Trophoblast cell (in vitro differentiated cells and primary cell): Measurements from ENCODE around the gene TMEM255B.

Source experiments
- DNase-seq, 2 donors: peaks; one replicate each; pipeline ENCODE4 v3.0.0-alpha.2; 2016
- H2AFZ ChIP-seq: 2 replicates; pipeline ENCODE4 v1.6.1; 2013; ENCODE audit warnings: low read length, moderate library complexity, mild to moderate bottlenecking; ENCODE audit not compliant: insufficient read depth, poor library complexity
- H2AK5ac ChIP-seq: 2 replicates; pipeline ENCODE4 v1.6.1; 2013; ENCODE audit warnings: mild to moderate bottlenecking, low read length
- H2BK120ac ChIP-seq: 2 replicates; pipeline ENCODE4 v1.6.1; 2013; ENCODE audit warnings: low read length, mild to moderate bottlenecking, moderate library complexity; ENCODE audit not compliant: insufficient read depth, poor library complexity
- H2BK12ac ChIP-seq: 2 replicates; pipeline ENCODE4 v1.6.1; 2013; ENCODE audit warnings: mild to moderate bottlenecking, low read length, moderate library complexity
- H2BK5ac ChIP-seq: 2 replicates; pipeline ENCODE4 v1.6.1; 2013; ENCODE audit warnings: low read length, low read depth, moderate library complexity, mild to moderate bottlenecking; ENCODE audit not compliant: poor library complexity
- H3K14ac ChIP-seq: 2 replicates; pipeline ENCODE4 v1.6.1; 2013; ENCODE audit warnings: mild to moderate bottlenecking, low read length
- H3K18ac ChIP-seq: 2 replicates; pipeline ENCODE4 v1.6.1; 2013; ENCODE audit warnings: mild to moderate bottlenecking, low read length
- H3K23ac ChIP-seq: 2 replicates; pipeline ENCODE4 v1.6.1; 2013; ENCODE audit warnings: low read length
- H3K27ac ChIP-seq: 2 replicates; pipeline ENCODE4 v1.5.1; 2013; ENCODE audit warnings: low read depth, mild to moderate bottlenecking, inconsistent platforms, low read length, moderate library complexity
- H3K27me3 ChIP-seq: 2 replicates; pipeline ENCODE4 v1.6.1; 2013; ENCODE audit warnings: inconsistent platforms, mild to moderate bottlenecking, low read length, moderate library complexity; ENCODE audit not compliant: insufficient read depth
- H3K36me3 ChIP-seq, 2 experiments: 1 replicate in 1 of 2; 2 replicates in 1 of 2; pipeline ENCODE4 v1.6.1; 2013; ENCODE audit warnings: low read length in 2 of 2, mild to moderate bottlenecking in 2 of 2, moderate library complexity in 1 of 2; ENCODE audit not compliant: insufficient read depth in 2 of 2, control insufficient read depth in 1 of 2
- H3K4ac ChIP-seq: 2 replicates; pipeline ENCODE4 v1.6.1; 2013; ENCODE audit warnings: low read depth, mild to moderate bottlenecking, low read length, moderate library complexity
- H3K4me1 ChIP-seq, 2 experiments: 1 replicate in 1 of 2; 2 replicates in 1 of 2; pipeline ENCODE4 v1.6.1; 2013; ENCODE audit warnings: low read length in 2 of 2, mild to moderate bottlenecking in 2 of 2, moderate library complexity in 1 of 2; ENCODE audit not compliant: insufficient read depth in 2 of 2, control insufficient read depth in 1 of 2
- H3K4me2 ChIP-seq: 2 replicates; pipeline ENCODE4 v1.6.1; 2013; ENCODE audit warnings: inconsistent platforms, mild to moderate bottlenecking, low read length, moderate library complexity
- H3K4me3 ChIP-seq: 2 replicates; pipeline ENCODE4 v1.5.1; 2013; ENCODE audit warnings: mild to moderate bottlenecking, low read depth, low read length, inconsistent platforms
- H3K79me1 ChIP-seq: one replicate; pipeline ENCODE4 v1.6.1; 2013; ENCODE audit warnings: low read length
- H3K79me2 ChIP-seq: 2 replicates; pipeline ENCODE4 v1.6.1; 2013; ENCODE audit warnings: low read length, mild to moderate bottlenecking; ENCODE audit not compliant: control insufficient read depth, insufficient read depth, poor library complexity
- H3K9ac ChIP-seq: 2 replicates; pipeline ENCODE4 v1.6.1; 2013; ENCODE audit warnings: mild to moderate bottlenecking, low read length
- H3K9me3 ChIP-seq: 2 replicates; pipeline ENCODE4 v1.6.1; 2013; ENCODE audit warnings: low read depth, mild to moderate bottlenecking, control low read depth, inconsistent platforms, low read length; ENCODE audit not compliant: insufficient read depth
- H4K12ac ChIP-seq: 2 replicates; pipeline ENCODE4 v1.6.1; 2013; ENCODE audit warnings: low read depth, mild to moderate bottlenecking, low read length, moderate library complexity
- H4K8ac ChIP-seq: 2 replicates; pipeline ENCODE4 v1.6.1; 2013; ENCODE audit warnings: low read depth, mild to moderate bottlenecking, low read length, moderate library complexity
- H4K91ac ChIP-seq: one replicate; pipeline ENCODE4 v1.6.1; 2013; ENCODE audit warnings: low read depth, mild to moderate bottlenecking, low read length, moderate library complexity
- WGBS: extraction: QIAGEN DNeasy Blood & Tissue Kit; methylation state at CpG from one replicate; pipeline ENCODE4 v1.1.7; 2013; ENCODE audit warnings: missing lambda C conversion rate; ENCODE audit not compliant: insufficient read length, insufficient coverage; ENCODE audit errors: extremely low coverage; 5-methylcytosine and 5-hydroxymethylcytosine counted together

Gene TMEM255B

DNA sequence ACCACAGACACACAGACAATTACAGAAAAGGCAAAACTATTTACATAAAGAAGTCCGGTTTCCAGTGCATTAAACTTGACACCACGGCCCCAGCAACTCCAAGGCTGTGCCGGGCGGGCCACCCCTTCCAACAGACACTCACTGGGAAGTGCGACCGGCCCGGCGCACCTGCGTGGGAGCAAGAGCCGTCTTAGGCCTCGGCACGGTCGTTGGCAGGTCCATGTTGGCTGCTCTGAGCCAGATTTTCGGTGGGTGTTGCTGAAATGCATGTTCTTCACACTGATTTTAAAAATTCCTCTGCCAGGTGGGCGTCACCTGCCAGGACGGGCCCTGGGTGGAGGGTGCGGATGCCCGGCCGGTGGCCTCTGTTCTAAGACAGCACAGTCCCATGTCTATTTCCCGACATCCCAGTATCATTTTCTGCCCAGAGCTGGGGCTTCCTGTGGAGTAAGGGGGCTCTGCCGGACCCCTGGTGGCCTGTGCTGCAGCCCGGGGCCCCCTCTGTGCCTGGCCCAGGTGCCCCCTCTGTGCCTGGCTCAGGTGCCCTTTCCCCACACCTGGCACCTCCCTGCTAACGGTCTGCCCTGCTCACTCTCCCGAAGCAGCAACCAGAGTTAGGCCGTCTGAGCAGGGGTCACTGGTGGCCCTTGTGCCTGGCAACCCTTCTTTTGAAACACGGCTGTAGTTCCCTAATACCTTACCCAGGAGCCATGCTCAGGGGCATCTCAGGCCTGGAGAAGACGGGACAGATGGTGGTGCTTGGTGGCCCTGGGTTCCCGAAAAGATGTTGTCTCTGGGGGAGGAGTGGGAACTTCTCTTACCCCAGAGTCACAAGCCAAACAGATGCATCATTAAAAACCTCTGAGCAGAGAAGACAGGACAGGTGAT is 9.2 kb downstream of the TMEM255B start:
- Histone ChIP-seq H2BK12ac (no peak overlapping the region), H3K36me3 (no peaks in the 10 kb centered on the region), H3K14ac (no peak overlapping the region), H2BK5ac (no peak overlapping the region), H2BK120ac (no peak overlapping the region), H3K79me2 (no peaks in the 10 kb centered on the region), H4K8ac (no peak overlapping the region), H3K4me2 (no peak overlapping the region), H3K4me3 (no peak overlapping the region), H3K4ac (no peak overlapping the region), H2AFZ (no peak overlapping the region), H3K18ac (no peak overlapping the region), H4K91ac (no peak overlapping the region), H3K23ac (no peak overlapping the region), H3K9ac (no peak overlapping the region), H4K12ac (no peak overlapping the region), H3K27me3 (no peaks in the 10 kb centered on the region), H3K27ac (no peak overlapping the region), H3K9me3 (no peaks in the 10 kb centered on the region), H2AK5ac (no peak overlapping the region), H3K4me1 (no peaks in the 10 kb centered on the region), H3K79me1 (no peaks in the 10 kb centered on the region)
- no CpG with 5 or more reads among the region's 28 CpGs for WGBS
- no peak for DNase-seq

- Histone ChIP-seq H3K9ac (no peak overlapping the region), H3K23ac (no peak overlapping the region), H3K36me3 (no peaks in the 10 kb centered on the region), H3K4me3 (no peak overlapping the region), H4K12ac (no peak overlapping the region), H2BK120ac (no peak overlapping the region), H3K79me1 (no peaks in the 10 kb centered on the region), H4K8ac (no peak overlapping the region), H2AFZ (no peak overlapping the region), H3K27me3 (no peaks in the 10 kb centered on the region), H3K4me1 (no peaks in the 10 kb centered on the region), H3K4ac (no peak overlapping the region), H3K18ac (no peak overlapping the region), H2BK5ac (no peak overlapping the region), H4K91ac (no peak overlapping the region), H3K27ac (no peak overlapping the region), H3K79me2 (no peaks in the 10 kb centered on the region), H3K9me3 (peaks cover 1% of the 10 kb centered on the region), H2AK5ac (no peak overlapping the region), H3K14ac (no peak overlapping the region), H2BK12ac (no peak overlapping the region), H3K4me2 (no peak overlapping the region)
- DNase-seq: no peak
- WGBS: no CpG with 5 or more reads among the region's 5 CpGs
Measured at GRCh38 chr13:113769106-113769505, 10.1 kb downstream of the TMEM255B start.

DNA sequence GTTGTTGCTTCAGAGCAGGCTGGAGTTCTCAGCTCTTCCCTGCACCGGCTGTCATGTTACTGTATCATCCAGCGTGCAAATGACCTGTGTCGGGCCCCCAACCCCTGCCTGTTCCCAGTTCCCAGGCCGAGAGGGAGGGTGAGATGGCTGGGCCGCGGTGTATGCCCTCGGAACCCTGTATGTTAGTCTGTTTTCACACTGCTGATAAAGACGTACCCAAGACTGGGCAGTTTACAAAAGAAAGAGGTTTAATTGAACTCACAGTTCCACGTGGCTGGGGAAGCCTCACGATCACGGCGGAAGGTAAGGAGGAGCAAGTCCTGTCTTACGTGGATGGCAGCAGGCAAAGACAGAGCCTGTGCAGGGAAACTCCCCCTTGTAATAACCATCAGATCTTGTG is 10.9 kb downstream of the TMEM255B start:
- Histone ChIP-seq H3K9me3 (peaks cover 3% of the 10 kb centered on the region), H3K4me2 (no peak overlapping the region), H3K14ac (no peak overlapping the region), H3K4me1 (no peaks in the 10 kb centered on the region), H3K9ac (no peak overlapping the region), H3K79me2 (no peaks in the 10 kb centered on the region), H3K4ac (no peak overlapping the region), H2AFZ (no peak overlapping the region), H3K27ac (no peak overlapping the region), H4K91ac (no peak overlapping the region), H2BK5ac (no peak overlapping the region), H3K27me3 (no peaks in the 10 kb centered on the region), H4K8ac (no peak overlapping the region), H3K36me3 (no peaks in the 10 kb centered on the region), H2BK120ac (no peak overlapping the region), H3K4me3 (no peak overlapping the region), H3K18ac (no peak overlapping the region), H2AK5ac (no peak overlapping the region), H3K79me1 (no peaks in the 10 kb centered on the region), H4K12ac (no peak overlapping the region), H3K23ac (no peak overlapping the region), H2BK12ac (no peak overlapping the region)
- WGBS: no CpG with 5 or more reads among the region's 13 CpGs
- no peak for DNase-seq

DNA sequence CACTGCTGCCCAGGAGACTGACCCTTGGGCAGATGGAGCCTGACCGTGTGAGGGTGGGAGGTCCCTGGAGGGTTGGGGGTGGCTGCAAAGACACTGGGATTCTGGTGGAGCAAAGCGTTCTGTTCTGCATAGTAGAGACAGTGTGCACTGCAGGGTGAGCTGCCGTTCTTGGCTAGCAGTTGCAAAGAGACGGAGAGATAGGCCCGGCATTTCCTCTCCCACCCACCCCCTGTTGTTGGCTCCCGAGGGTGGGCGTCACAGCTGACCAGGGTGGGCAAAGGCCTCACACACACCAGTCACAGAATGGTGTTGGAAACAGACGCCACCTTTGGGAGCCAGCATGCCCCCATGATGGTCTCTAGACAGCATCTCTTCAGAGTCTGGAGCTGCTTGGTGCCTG is 11.4 kb downstream of the TMEM255B start:
- H3K4ac ChIP-seq: no peak overlapping the region
- H3K9me3 ChIP-seq: peaks cover 3% of the 10 kb centered on the region
- no peak overlapping the region for H3K9ac ChIP-seq
- no peaks in the 10 kb centered on the region for H3K79me1 ChIP-seq
- H3K14ac ChIP-seq: no peak overlapping the region
- H2BK120ac ChIP-seq: no peak overlapping the region
- H3K4me2 ChIP-seq: no peak overlapping the region
- no peak overlapping the region for H4K12ac ChIP-seq
- H3K4me3 ChIP-seq: no peak overlapping the region
- WGBS: no CpG with 5 or more reads among the region's 8 CpGs
- no peaks in the 10 kb centered on the region for H3K79me2 ChIP-seq
- no peak overlapping the region for H2AK5ac ChIP-seq
- no peak for DNase-seq
- no peak overlapping the region for H4K8ac ChIP-seq
- H3K36me3 ChIP-seq: no peaks in the 10 kb centered on the region
- H2BK12ac ChIP-seq: no peak overlapping the region
- H4K91ac ChIP-seq: no peak overlapping the region
- H3K4me1 ChIP-seq: no peaks in the 10 kb centered on the region
- H3K23ac ChIP-seq: no peak overlapping the region
- no peaks in the 10 kb centered on the region for H3K27me3 ChIP-seq
- H3K27ac ChIP-seq: no peak overlapping the region
- no peak overlapping the region for H3K18ac ChIP-seq
- H2BK5ac ChIP-seq: no peak overlapping the region
- no peak overlapping the region for H2AFZ ChIP-seq
